SH-SY5Y (cell line): ENCODE data around the gene FGFR1OP2.

ENCODE experiments used
- GATA2 ChIP-seq: IDR thresholded peaks from 2 replicates; pipeline ENCODE4 v1.6.1; 2011; ENCODE audit warnings: mild to moderate bottlenecking, low read depth, low read length
- GATA3 ChIP-seq: IDR thresholded peaks from 2 replicates; pipeline ENCODE4 v1.6.1; 2011; ENCODE audit warnings: low read depth, mild to moderate bottlenecking, low read length, moderate library complexity

DNA sequence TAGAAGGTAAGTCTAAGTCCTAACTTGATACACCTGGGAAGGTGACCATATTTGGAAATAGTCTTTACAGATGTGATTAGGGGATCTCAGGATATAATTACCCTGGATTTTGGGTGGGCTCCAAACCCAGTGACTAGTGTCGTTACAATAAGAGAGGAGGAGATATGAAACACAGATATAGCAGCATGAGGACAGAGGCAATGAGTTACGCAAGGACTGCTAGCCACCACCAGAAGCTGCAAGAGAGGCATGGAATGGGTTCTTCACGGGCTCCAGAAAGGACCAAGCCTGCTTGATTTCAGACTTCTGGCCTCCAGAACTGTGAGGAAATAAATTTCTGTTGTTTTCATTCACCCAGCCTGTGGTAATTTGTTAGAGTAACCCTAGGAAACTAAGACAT, 28.6 kb downstream of the FGFR1OP2 start:
- TF ChIP-seq GATA2 (no peak), GATA3 (no peak)
